Right lobe of liver (tissue), 4 donors: Measurements from ENCODE around the gene SCNN1A.

Experiments
- POLR2A ChIP-seq: fragments of 450-650 bp; IDR thresholded peaks from one replicate; pipeline ENCODE4 v1.6.1; 2017; ENCODE audit warnings: antibody characterized with exemption, mild to moderate bottlenecking
- TF ChIP-seq, protein P1 (sequence below), 4 donors: fragments of 200-600 bp in 3 of 4; fragments of 450-650 bp in 1 of 4; IDR thresholded peaks; one replicate each; pipeline versions ENCODE4 v1.5.1 to v1.8.0; 2016 to 2022; ENCODE audit warnings: antibody characterized with exemption in 4 of 4, mild to moderate bottlenecking in 2 of 4
- donor health status: DM: no; HTN: no; CAD: no.
- donor health status: DM: no; HTN: no; CAD: no.
- donor health status: DM: no; HTN: yes; CAD: no.

DNA sequence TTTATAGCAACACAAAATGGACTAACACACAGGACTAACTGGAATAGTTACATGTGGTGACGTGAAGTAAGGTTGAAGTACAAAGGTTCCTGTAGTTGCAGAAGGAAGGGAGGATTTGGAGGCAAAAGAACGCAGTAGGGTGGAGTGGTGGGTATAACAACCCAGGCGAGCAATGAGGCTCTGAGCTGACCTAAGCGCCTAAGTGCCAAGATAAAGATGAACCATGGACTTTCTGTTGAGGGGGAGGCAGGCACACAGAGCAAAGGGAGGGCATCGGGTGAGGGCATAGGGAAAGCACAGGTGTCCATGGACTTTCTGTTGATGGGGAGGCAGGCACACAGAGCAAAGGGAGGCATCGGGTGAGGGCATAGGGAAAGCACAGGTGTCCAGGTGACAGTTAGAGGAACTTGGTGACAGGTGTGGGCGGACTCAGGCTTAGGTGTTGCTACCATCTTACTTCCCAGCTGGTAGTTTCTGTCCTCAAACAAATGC lies 15.2 kb downstream of the SCNN1A start:
- TF ChIP-seq, protein P1, sequence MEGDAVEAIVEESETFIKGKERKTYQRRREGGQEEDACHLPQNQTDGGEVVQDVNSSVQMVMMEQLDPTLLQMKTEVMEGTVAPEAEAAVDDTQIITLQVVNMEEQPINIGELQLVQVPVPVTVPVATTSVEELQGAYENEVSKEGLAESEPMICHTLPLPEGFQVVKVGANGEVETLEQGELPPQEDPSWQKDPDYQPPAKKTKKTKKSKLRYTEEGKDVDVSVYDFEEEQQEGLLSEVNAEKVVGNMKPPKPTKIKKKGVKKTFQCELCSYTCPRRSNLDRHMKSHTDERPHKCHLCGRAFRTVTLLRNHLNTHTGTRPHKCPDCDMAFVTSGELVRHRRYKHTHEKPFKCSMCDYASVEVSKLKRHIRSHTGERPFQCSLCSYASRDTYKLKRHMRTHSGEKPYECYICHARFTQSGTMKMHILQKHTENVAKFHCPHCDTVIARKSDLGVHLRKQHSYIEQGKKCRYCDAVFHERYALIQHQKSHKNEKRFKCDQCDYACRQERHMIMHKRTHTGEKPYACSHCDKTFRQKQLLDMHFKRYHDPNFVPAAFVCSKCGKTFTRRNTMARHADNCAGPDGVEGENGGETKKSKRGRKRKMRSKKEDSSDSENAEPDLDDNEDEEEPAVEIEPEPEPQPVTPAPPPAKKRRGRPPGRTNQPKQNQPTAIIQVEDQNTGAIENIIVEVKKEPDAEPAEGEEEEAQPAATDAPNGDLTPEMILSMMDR (IDR thresholded peaks at IDR 0.05), result no peak
- TF ChIP-seq POLR2A, result peak; percentile 81
